Hepatocyte (in vitro differentiated cells): Measurements from ENCODE around the gene SLC12A4. TPM values are rescaled to one million over a fixed set of nuclear protein-coding genes. Genes with fewer than 3 reads are reported as not detected.
A peak's percentile ranks its signal among the peaks of the same experiment; 100 is the strongest.

Experiments
- DNase-seq: peaks from one replicate; pipeline ENCODE4 v3.0.0-alpha.2; 2016; ENCODE audit warnings: low spot score
- H2AFZ ChIP-seq: fragments of 200-600 bp; sonication (generic); 2 replicates; pipeline ENCODE4 v1.6.0; 2016; ENCODE audit warnings: antibody characterized with exemption, mild to moderate bottlenecking
- H3K27ac ChIP-seq: fragments of 200-600 bp; sonication (generic); 2 replicates; pipeline ENCODE4 v1.5.1; 2016; ENCODE audit warnings: mild to moderate bottlenecking
- H3K27me3 ChIP-seq: fragments of 200-600 bp; sonication (generic); 2 replicates; pipeline ENCODE4 v1.6.1; 2016
- H3K36me3 ChIP-seq: fragments of 200-600 bp; sonication (generic); replicated peaks from 2 replicates; pipeline ENCODE4 v1.5.1; 2016; ENCODE audit warnings: low read depth; ENCODE audit not compliant: insufficient read depth
- H3K4me1 ChIP-seq: fragments of 200-600 bp; sonication (generic); 2 replicates; pipeline ENCODE4 v1.5.1; 2016; ENCODE audit warnings: mild to moderate bottlenecking, moderate library complexity; ENCODE audit not compliant: insufficient read depth
- H3K4me2 ChIP-seq: fragments of 200-600 bp; sonication (generic); 2 replicates; pipeline ENCODE4 v1.6.0; 2016
- H3K4me3 ChIP-seq: fragments of 200-600 bp; sonication (generic); 2 replicates; pipeline ENCODE4 v1.5.1; 2016; ENCODE audit warnings: mild to moderate bottlenecking
- H3K79me2 ChIP-seq: fragments of 200-600 bp; sonication (generic); 2 replicates; pipeline ENCODE4 v1.6.0; 2017; ENCODE audit warnings: mild to moderate bottlenecking
- H3K9me2 ChIP-seq: fragments of 200-600 bp; sonication (generic); replicated peaks from 2 replicates; pipeline ENCODE4 v1.6.0; 2017; ENCODE audit warnings: mild to moderate bottlenecking; ENCODE audit not compliant: insufficient read depth
- H3K9me3 ChIP-seq: fragments of 200-600 bp; sonication (generic); 2 replicates; pipeline ENCODE4 v1.5.1; 2016; ENCODE audit warnings: low read depth, mild to moderate bottlenecking
- H4K20me1 ChIP-seq: fragments of 200-600 bp; sonication (generic); 2 replicates; pipeline ENCODE4 v1.6.0; 2016; ENCODE audit warnings: mild to moderate bottlenecking; ENCODE audit not compliant: insufficient read depth, poor library complexity, severe bottlenecking
- CTCF ChIP-seq: fragments of 200-600 bp; sonication (generic); IDR thresholded peaks from 2 replicates; pipeline ENCODE4 v1.5.1; 2016; ENCODE audit warnings: antibody characterized with exemption, mild to moderate bottlenecking; ENCODE audit not compliant: poor library complexity
- EZH2 ChIP-seq: fragments of 200-600 bp; sonication (generic); IDR thresholded peaks from 2 replicates; pipeline ENCODE4 v1.6.1; 2016; ENCODE audit warnings: antibody characterized with exemption, mild to moderate bottlenecking, borderline replicate concordance
- EZH2phosphoT487 ChIP-seq: fragments of 200-600 bp; sonication (generic); IDR thresholded peaks from one replicate; pipeline ENCODE4 v1.6.1; 2018; ENCODE audit warnings: antibody characterized with exemption, mild to moderate bottlenecking, low read depth, moderate library complexity; ENCODE audit not compliant: unreplicated experiment, severe bottlenecking
- WGBS: methylation state at CpG from one replicate; pipeline ENCODE4 v1.1.6; 2016; ENCODE audit warnings: low lambda C conversion rate; ENCODE audit errors: missing lambda C conversion rate; 5-methylcytosine and 5-hydroxymethylcytosine counted together
- polyA plus RNA-seq: library from polyadenylated mRNA; unstranded; fragments of >200 nt; fragmentation: Nextera tagmentation; extraction: Ambion mirVana; gene quantifications from 2 replicates; pipeline ENCODE4 v1.2.1, GENCODE V29; 2016
- total RNA-seq: library from RNA; depleted of rRNA; stranded (reverse); fragments of >200 nt; gene quantifications from 2 replicates; pipeline ENCODE4 v1.2.3, GENCODE V29; 2014

SLC12A4 gene
- total and polyA plus RNA-seq, 2 experiments from 2014 or later, result 55.2 to 63.9 TPM

- DNase-seq, result no peak
- Histone ChIP-seq H3K4me1 (peaks cover 18% of the 10 kb centered on the region), H3K9me2 (no peaks in the 10 kb centered on the region), H3K27ac (no peak overlapping the region), H3K79me2 (peaks cover 22% of the 10 kb centered on the region), H4K20me1 (peaks cover 13% of the 10 kb centered on the region), H3K4me2 (no peak overlapping the region), H3K4me3 (no peak overlapping the region), H3K36me3 (no peaks in the 10 kb centered on the region), H3K9me3 (no peaks in the 10 kb centered on the region), H3K27me3 (no peaks in the 10 kb centered on the region), H2AFZ (no peak overlapping the region)
- TF ChIP-seq EZH2phosphoT487 (no peak), EZH2 (no peak), CTCF (no peak)
- WGBS, result 97% methylated on average over 9 of the region's 9 CpGs
Measured at GRCh38 chr16:67971111-67971510, 2.7 kb upstream of the SLC12A4 start.

GRCh38 chr16:67969254-67970039 is 1.0 kb upstream of the SLC12A4 start:
- peak overlapping the region; percentile 94 for H3K4me3 ChIP-seq
- peaks cover 38% of the 10 kb centered on the region for H3K79me2 ChIP-seq
- no peaks in the 10 kb centered on the region for H3K9me3 ChIP-seq
- H3K4me1 ChIP-seq, result peaks cover 24% of the 10 kb centered on the region
- DNase-seq, result peak; percentile 46
- no peaks in the 10 kb centered on the region for H3K27me3 ChIP-seq
- H3K27ac ChIP-seq, result peak overlapping the region; percentile 95
- TF ChIP-seq EZH2phosphoT487, result no peak
- TF ChIP-seq EZH2, result no peak
- TF ChIP-seq CTCF, result no peak
- no peaks in the 10 kb centered on the region for H3K36me3 ChIP-seq
- peak overlapping the region; percentile 43 for H2AFZ ChIP-seq
- peaks cover 22% of the 10 kb centered on the region for H4K20me1 ChIP-seq
- no peaks in the 10 kb centered on the region for H3K9me2 ChIP-seq
- H3K4me2 ChIP-seq, result peak overlapping the region; percentile 96
- 56% methylated on average over 35 of the region's 40 CpGs for WGBS

- Histone ChIP-seq H3K27ac (peak overlapping the region; percentile 95), H3K36me3 (no peaks in the 10 kb centered on the region), H3K4me1 (peaks cover 24% of the 10 kb centered on the region), H3K79me2 (peaks cover 53% of the 10 kb centered on the region), H2AFZ (peak overlapping the region; percentile 77), H3K27me3 (no peaks in the 10 kb centered on the region), H3K9me3 (no peaks in the 10 kb centered on the region), H3K9me2 (no peaks in the 10 kb centered on the region), H4K20me1 (peaks cover 35% of the 10 kb centered on the region), H3K4me2 (peak overlapping the region; percentile 96), H3K4me3 (peak overlapping the region; percentile 94)
- DNase-seq, result peak; percentile 74
- no peak for TF ChIP-seq EZH2
- no peak for TF ChIP-seq CTCF
- TF ChIP-seq EZH2phosphoT487, result no peak
- WGBS, result 2% methylated on average over 19 of the region's 45 CpGs
Measured at GRCh38 chr16:67967958-67968399, 458 bp downstream of the SLC12A4 start.
